ENCODE measurements around the gene GJC1. TPM values are rescaled to one million over a fixed set of nuclear protein-coding genes. Genes with fewer than 3 reads are reported as not detected.

GJC1 gene
- polyA plus RNA-seq, 1 experiment: 20.6 TPM

DNA sequence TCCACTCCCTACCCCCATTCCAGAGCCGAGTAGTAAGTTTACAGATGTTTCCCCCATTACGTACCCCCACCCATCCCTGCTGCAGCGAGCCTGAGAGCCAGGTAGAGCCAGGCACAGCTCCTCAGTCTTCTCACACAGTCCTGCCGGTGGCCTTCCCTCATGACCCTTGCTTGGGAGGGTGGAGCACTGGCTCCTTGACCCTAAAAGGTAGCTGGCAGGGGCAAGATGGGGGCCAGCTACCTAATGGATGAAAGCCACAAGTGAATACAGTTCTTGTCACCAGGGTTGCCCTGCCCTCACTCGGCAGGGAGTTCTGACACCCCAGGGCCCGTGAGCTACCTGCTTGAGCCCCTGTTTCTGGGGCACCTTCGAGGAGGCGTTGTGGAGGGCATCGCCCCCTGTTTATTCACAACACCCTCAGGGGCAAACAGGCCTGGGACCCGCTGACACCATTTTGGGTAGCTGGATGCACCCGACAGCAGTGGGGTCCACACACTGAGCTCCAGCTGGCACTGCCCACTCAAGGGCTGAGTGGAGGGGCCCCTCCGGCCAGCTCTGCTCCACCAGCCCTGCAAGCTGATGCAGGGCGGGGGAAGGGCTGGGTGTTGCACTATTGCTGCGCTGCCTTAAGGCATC lies 49.1 kb downstream of the GJC1 start:
- H3K27me3 ChIP-seq (ENCODE audit: control insufficient read depth, insufficient read depth, low read length): no peaks in the 10 kb centered on the region
- no peaks in the 10 kb centered on the region; the same call in 1 of the 2 replicates for H3K9me3 ChIP-seq (ENCODE audit: control insufficient read depth, insufficient read depth, low read length)
- ChIA-PET POLR2A (interaction anchor here (0.6 kb wide), 1 partner anchor 300 kb away, joined by 4 read pairs; no protein-coding TSS in a partner anchor), CTCF (interaction anchor here (0.9 to 6.9 kb wide), 4 partner anchors 12 to 97 kb away, joined by 3 to 121 read pairs (median 28); no protein-coding TSS in a partner anchor)
- no peak overlapping the region for H3K27ac ChIP-seq (ENCODE audit: low read depth, low read length)
- TF ChIP-seq, protein P1, sequence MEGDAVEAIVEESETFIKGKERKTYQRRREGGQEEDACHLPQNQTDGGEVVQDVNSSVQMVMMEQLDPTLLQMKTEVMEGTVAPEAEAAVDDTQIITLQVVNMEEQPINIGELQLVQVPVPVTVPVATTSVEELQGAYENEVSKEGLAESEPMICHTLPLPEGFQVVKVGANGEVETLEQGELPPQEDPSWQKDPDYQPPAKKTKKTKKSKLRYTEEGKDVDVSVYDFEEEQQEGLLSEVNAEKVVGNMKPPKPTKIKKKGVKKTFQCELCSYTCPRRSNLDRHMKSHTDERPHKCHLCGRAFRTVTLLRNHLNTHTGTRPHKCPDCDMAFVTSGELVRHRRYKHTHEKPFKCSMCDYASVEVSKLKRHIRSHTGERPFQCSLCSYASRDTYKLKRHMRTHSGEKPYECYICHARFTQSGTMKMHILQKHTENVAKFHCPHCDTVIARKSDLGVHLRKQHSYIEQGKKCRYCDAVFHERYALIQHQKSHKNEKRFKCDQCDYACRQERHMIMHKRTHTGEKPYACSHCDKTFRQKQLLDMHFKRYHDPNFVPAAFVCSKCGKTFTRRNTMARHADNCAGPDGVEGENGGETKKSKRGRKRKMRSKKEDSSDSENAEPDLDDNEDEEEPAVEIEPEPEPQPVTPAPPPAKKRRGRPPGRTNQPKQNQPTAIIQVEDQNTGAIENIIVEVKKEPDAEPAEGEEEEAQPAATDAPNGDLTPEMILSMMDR (IDR thresholded peaks at IDR 0.05; ENCODE audit: low read depth, low read length): no peak
- H3K4me3 ChIP-seq (ENCODE audit: low read depth, low read length): no peak overlapping the region
- DNase-seq (ENCODE audit: low read depth, low spot score): no peak

DNA sequence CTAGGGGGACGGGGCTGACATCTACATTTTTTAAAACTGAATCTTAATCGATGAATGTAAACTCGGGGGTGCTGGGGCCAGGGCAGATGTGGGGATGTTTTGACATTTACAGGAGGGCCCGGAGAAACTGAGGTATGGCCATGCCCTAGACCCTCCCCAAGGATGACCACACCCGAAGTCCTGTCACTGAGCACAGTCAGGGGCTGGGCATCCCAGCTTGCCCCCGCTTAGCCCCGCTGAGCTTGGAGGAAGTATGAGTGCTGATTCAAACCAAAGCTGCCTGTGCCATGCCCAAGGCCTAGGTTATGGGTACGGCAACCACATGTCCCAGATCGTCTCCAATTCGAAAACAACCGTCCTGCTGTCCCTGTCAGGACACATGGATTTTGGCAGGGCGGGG lies 49.9 kb downstream of the GJC1 start:
- ChIA-PET POLR2A (interaction anchor here (0.6 to 1.1 kb wide), 2 partner anchors 14 to 300 kb away, joined by 3 to 4 read pairs; no protein-coding TSS in a partner anchor), CTCF (interaction anchor here (0.7 to 6.9 kb wide), 19 partner anchors 7 to 355 kb away, joined by 3 to 121 read pairs (median 4); partner anchors contain the start of gene ACBD4)
- no peaks in the 10 kb centered on the region; the same call in 1 of the 2 replicates for H3K9me3 ChIP-seq (ENCODE audit: control insufficient read depth, insufficient read depth, low read length)
- TF ChIP-seq, protein P1 (IDR thresholded peaks at IDR 0.05; ENCODE audit: low read depth, low read length): no peak
- no peak for DNase-seq (ENCODE audit: low read depth, low spot score)
- no peaks in the 10 kb centered on the region for H3K27me3 ChIP-seq (ENCODE audit: control insufficient read depth, insufficient read depth, low read length)
- no peak overlapping the region for H3K27ac ChIP-seq (ENCODE audit: low read depth, low read length)
- H3K4me3 ChIP-seq (ENCODE audit: low read depth, low read length): no peak overlapping the region

DNA sequence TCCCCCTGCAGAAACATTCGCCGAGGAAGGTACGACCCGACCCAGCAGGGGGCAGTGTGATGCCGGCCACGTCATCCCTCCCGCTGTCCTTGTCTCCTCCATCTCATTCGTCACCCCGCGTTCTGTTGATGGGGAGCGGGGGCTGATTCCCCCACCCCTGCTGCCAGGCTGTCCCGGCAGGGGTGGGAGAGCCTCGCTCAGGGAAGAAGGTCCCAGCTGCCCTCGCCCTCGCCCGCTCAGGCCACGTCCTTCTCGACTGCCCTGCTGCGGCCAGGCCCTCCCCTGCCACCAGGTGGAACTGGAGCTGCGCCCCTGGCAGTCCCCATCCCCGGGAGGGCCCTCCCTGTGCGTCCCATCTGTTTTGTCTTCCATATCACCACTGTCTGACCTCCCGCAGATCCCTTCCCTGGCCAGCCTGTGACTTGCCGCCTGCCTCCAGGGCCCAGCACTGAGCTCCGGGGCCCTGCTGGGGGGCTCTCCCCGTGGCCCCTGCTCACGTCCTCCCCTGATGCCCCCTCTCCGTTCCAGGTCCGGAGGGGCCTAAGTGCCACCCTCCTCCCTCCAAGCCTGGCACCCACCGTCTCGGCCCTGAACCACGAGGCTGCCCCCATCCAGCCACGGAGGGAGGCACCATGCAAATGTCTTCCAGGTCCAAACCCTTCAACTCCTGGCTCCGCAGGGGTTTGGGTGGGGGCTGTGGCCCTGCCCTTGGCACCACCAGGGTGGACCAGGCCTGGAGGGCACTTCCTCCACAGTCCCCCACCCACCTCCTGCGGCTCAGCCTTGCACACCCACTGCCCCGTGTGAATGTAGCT lies 50.7 kb downstream of the GJC1 start:
- peak overlapping the region; percentile 59 for H3K4me3 ChIP-seq (ENCODE audit: low read depth, low read length)
- ChIA-PET CTCF (interaction anchor here (0.6 to 6.9 kb wide), 25 partner anchors 8 to 356 kb away, joined by 3 to 121 read pairs (median 4); partner anchors contain the start of gene ACBD4), POLR2A (interaction anchor here (1.1 kb wide), 1 partner anchor 15 kb away, joined by 3 read pairs; no protein-coding TSS in a partner anchor)
- DNase-seq (ENCODE audit: low read depth, low spot score): peak; percentile 52
- peak overlapping the region; percentile 22 for H3K27ac ChIP-seq (ENCODE audit: low read depth, low read length)
- no peaks in the 10 kb centered on the region; the same call in 1 of the 2 replicates for H3K9me3 ChIP-seq (ENCODE audit: control insufficient read depth, insufficient read depth, low read length)
- H3K27me3 ChIP-seq (ENCODE audit: control insufficient read depth, insufficient read depth, low read length): no peaks in the 10 kb centered on the region
- TF ChIP-seq, protein P1 (IDR thresholded peaks at IDR 0.05; ENCODE audit: low read depth, low read length): peak; percentile 85

DNA sequence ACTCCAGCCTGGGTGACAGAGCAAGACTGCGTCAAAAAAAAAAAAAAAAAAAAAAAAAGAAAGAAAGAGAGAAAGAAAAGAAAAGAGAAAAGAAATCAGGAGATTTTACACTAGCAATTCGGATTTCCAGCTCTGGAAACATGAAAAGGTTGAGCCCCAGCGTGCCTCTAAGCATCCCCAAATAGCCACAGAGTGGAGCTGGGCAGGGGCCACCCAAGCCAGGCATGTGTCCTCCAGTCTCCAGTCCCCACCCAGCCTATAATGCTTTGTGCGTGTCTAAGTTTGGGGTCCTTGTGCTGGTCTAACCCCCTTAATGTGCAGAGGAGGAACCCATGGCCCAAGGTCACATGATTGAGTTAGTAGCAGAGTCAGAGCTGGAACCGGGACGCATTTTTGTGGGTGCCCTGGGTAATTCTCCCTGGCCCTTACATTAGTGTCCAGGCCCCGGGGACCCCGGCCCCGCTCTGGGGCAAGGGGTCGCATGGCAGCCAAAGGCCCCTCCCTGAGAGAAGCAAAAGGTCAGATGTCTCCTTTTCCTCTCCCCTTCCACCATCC lies 51.4 kb downstream of the GJC1 start:
- Histone ChIP-seq H3K27me3 (ENCODE audit: control insufficient read depth, insufficient read depth, low read length) (peaks cover 2% of the 10 kb centered on the region), H3K4me3 (ENCODE audit: low read depth, low read length) (peak overlapping the region; percentile 59; the same call in 1 of the 2 replicates), H3K9me3 (ENCODE audit: control insufficient read depth, insufficient read depth, low read length) (no peaks in the 10 kb centered on the region; the same call in 1 of the 2 replicates), H3K27ac (ENCODE audit: low read depth, low read length) (no peak overlapping the region)
- POLR2A ChIA-PET: interaction anchor here (0.6 kb wide), 1 partner anchor 14 kb away, joined by 4 read pairs; no protein-coding TSS in a partner anchor
- no peak for DNase-seq (ENCODE audit: low read depth, low spot score)
- CTCF ChIA-PET: interaction anchor here (0.6 to 6.9 kb wide), 17 partner anchors 14 to 357 kb away, joined by 3 to 121 read pairs (median 5); partner anchors contain the start of gene ACBD4
- TF ChIP-seq, protein P1 (IDR thresholded peaks at IDR 0.05; ENCODE audit: low read depth, low read length): no peak

Measured in AG04450 (cell line).